Coronary artery (tissue), 2 donors: ENCODE data around the gene PRKAA1.
A peak's percentile ranks its signal among the peaks of the same experiment; 100 is the strongest.

Experiments used
- DNase-seq: peaks from one replicate; pipeline ENCODE4 v3.0.0-alpha.2; 2017; ENCODE audit warnings: low spot score
- H3K27ac ChIP-seq, 2 donors: fragments of 200-600 bp; sonication (generic); one replicate each; pipeline ENCODE4 v1.5.1; 2016 to 2019
- H3K4me3 ChIP-seq: fragments of 200-600 bp; sonication (generic); 2 replicates; pipeline ENCODE4 v1.5.1; 2016; ENCODE audit warnings: mild to moderate bottlenecking, moderate library complexity
- CTCF ChIP-seq: fragments of 200-600 bp; sonication (generic); IDR thresholded peaks from one replicate; pipeline ENCODE4 v1.5.1; 2019; ENCODE audit warnings: antibody characterized with exemption

PRKAA1 gene

GRCh38 chr5:40755407-40756365 lies 42.5 kb downstream of the PRKAA1 start, which contains the start of gene TTC33:
Gene TTC33, minus strand, starts transcription at chr5:40755961. Its CDS starts 8,943 bp downstream, at chr5:40747018.
- peak; percentile 96 for DNase-seq
- TF ChIP-seq CTCF = peak; percentile 28
- Histone ChIP-seq H3K27ac (peak within 1 kb of the TSS; percentile 86 to 92), H3K4me3 (peak within 1 kb of the TSS; percentile 89)

- Histone ChIP-seq H3K4me3 (peak overlapping the region; percentile 89), H3K27ac (peak overlapping the region; percentile 86 to 92)
- peak; percentile 74 for DNase-seq
- peak; percentile 41 for TF ChIP-seq CTCF
Observed at GRCh38 chr5:40755093-40755406, 43.1 kb downstream of the PRKAA1 start.

- no peak for TF ChIP-seq CTCF
- Histone ChIP-seq H3K4me3 (peak overlapping the region; percentile 89), H3K27ac (peak overlapping the region; percentile 86 to 92)
- no peak for DNase-seq
Observed at GRCh38 chr5:40754381-40755092, 43.6 kb downstream of the PRKAA1 start.

- no peak overlapping the region for H3K4me3 ChIP-seq
- no peak for DNase-seq
- no peak for TF ChIP-seq CTCF
- H3K27ac ChIP-seq = no peak overlapping the region
Observed at GRCh38 chr5:40746703-40747102, 51.5 kb downstream of the PRKAA1 start.

- no peak overlapping the region for H3K27ac ChIP-seq
- H3K4me3 ChIP-seq = no peak overlapping the region
- no peak for DNase-seq
- TF ChIP-seq CTCF = no peak
Observed at GRCh38 chr5:40743771-40744170, 54.4 kb downstream of the PRKAA1 start.

- TF ChIP-seq CTCF = no peak
- H3K4me3 ChIP-seq = no peak overlapping the region
- no peak for DNase-seq
- no peak overlapping the region for H3K27ac ChIP-seq
Observed at GRCh38 chr5:40738502-40738901, 59.7 kb downstream of the PRKAA1 start.
